Sigmoid colon (tissue), 7 donors: Measurements from ENCODE around the gene RPL35. TPM values are rescaled to one million over a fixed set of nuclear protein-coding genes. Genes with fewer than 3 reads are reported as not detected.

ENCODE experiments used
- DNase-seq: peaks from one replicate; pipeline ENCODE4 v3.0.0-alpha.2; 2019
- H3K27ac ChIP-seq, 4 donors: fragments of 200-600 bp; sonication (generic); one replicate each; pipeline ENCODE4 v1.5.1; 2016 to 2019; ENCODE audit warnings: mild to moderate bottlenecking in 1 of 4
- H3K27me3 ChIP-seq, 3 donors: fragments of 200-600 bp; sonication (generic); one replicate each; pipeline ENCODE4 v1.5.1; 2019; ENCODE audit warnings: mild to moderate bottlenecking in 1 of 3
- H3K36me3 ChIP-seq, 4 donors: fragments of 200-600 bp; sonication (generic); one replicate each; pipeline ENCODE4 v1.5.1; 2016 to 2019
- H3K4me1 ChIP-seq, 4 donors: fragments of 200-600 bp; sonication (generic); one replicate each; pipeline ENCODE4 v1.5.1; 2017 to 2019
- H3K4me3 ChIP-seq, 4 donors: fragments of 200-600 bp; sonication (generic); one replicate each; pipeline ENCODE4 v1.5.1; 2017 to 2019; ENCODE audit warnings: mild to moderate bottlenecking in 2 of 4, moderate library complexity in 1 of 4
- H3K9me3 ChIP-seq, 4 donors: fragments of 200-600 bp in 3 of 4; sonication (generic) in 3 of 4; one replicate each; pipeline versions ENCODE4 v1.5.1 to v1.6.1; 2013 to 2019
- CTCF ChIP-seq, 4 experiments: fragments of 450-650 bp in 3 of 4; fragments of 200-600 bp in 1 of 4; IDR thresholded peaks; one replicate each; pipeline ENCODE4 v1.5.1; 2016 to 2019; ENCODE audit warnings: antibody characterized with exemption in 4 of 4, mild to moderate bottlenecking in 3 of 4, moderate library complexity in 2 of 4
- EP300 ChIP-seq, 4 donors: sonication (generic); formaldehyde crosslinking; IDR thresholded peaks; one replicate each; pipeline ENCODE4 v1.6.1; 2017; ENCODE audit warnings: antibody characterized with exemption in 4 of 4
- POLR2A ChIP-seq, 2 donors: fragments of 450-650 bp; IDR thresholded peaks; one replicate each; pipeline ENCODE4 v1.6.1; 2016; ENCODE audit warnings: antibody characterized with exemption in 2 of 2, mild to moderate bottlenecking in 2 of 2, moderate library complexity in 2 of 2
- POLR2AphosphoS5 ChIP-seq, 4 donors: sonication (generic); formaldehyde crosslinking; IDR thresholded peaks; one replicate each; pipeline ENCODE4 v1.6.1; 2017; ENCODE audit warnings: antibody characterized with exemption in 4 of 4
- WGBS, 2 donors: extraction: QIAGEN DNeasy Blood & Tissue Kit; methylation state at CpG; one replicate each; pipeline ENCODE4 v1.1.7; 2013; 5-methylcytosine and 5-hydroxymethylcytosine counted together
- intact Hi-C: fragments of 100-400 bp; cut with DNase I; formaldehyde crosslinking; loops from one replicate; pipeline ENCODE4 v1.15.1; 2023
- polyA plus RNA-seq, 3 donors: library from polyadenylated mRNA; stranded (reverse); fragments of 200-250 nt; gene quantifications; one replicate each; pipeline ENCODE4 v1.2.3, GENCODE V29; 2013
- total RNA-seq, 4 donors: library from RNA; depleted of rRNA; stranded (reverse); fragments of >200 nt; gene quantifications; one replicate each; pipeline ENCODE4 v1.1.0, GENCODE V29; 2016
- donor health status: healthy with polysubstance abuse.
- donor health status: Bipolar disorder and iron deficiency.
- donor health status: healthy.

Gene RPL35
- total and polyA plus RNA-seq, 7 donors = 1,773 to 4,971 (median 3,683) TPM

GRCh38 chr9:124879226-124879625 lies 17.5 kb upstream of the RPL35 start:
- Histone ChIP-seq H3K27ac (peak overlapping the region in 3 of 4 donors; percentile 12 to 49 (median 25)), H3K9me3 (no peaks in the 10 kb centered on the region), H3K4me1 (no peaks in the 10 kb centered on the region), H3K4me3 (no peak overlapping the region), H3K27me3 (no peaks in the 10 kb centered on the region), H3K36me3 (peaks cover 18 to 86% (median 47%) of the 10 kb centered on the region in 4 donors)
- no peak for DNase-seq
- TF ChIP-seq POLR2AphosphoS5 (IDR thresholded peaks at IDR 0.05) (peak in 1 of 4 donors; percentile 44), POLR2A (IDR thresholded peaks at IDR 0.05) (no peak)
- WGBS, 2 donors = 75 to 81% methylated on average over 10 of the region's 10 CpGs
- intact Hi-C loops = no loop called here

- whole genome bisulfite sequencing, 2 donors = 89 to 92% methylated on average over 6 of the region's 6 CpGs
- TF ChIP-seq POLR2A (IDR thresholded peaks at IDR 0.05) (no peak), EP300 (IDR thresholded peaks at IDR 0.05) (no peak), POLR2AphosphoS5 (IDR thresholded peaks at IDR 0.05) (no peak), CTCF (IDR thresholded peaks at IDR 0.05) (no peak)
- DNase-seq = no peak
- H3K27ac ChIP-seq = peak overlapping the region in 2 of 4 donors; percentile 34 to 49
- no peaks in the 10 kb centered on the region for H3K9me3 ChIP-seq
- H3K36me3 ChIP-seq = peaks cover 18 to 91% (median 48%) of the 10 kb centered on the region in 4 donors
- H3K4me1 ChIP-seq = peaks cover 0 to 5% (median 3%) of the 10 kb centered on the region in 4 donors
- no peak overlapping the region for H3K4me3 ChIP-seq
- intact Hi-C loops = no loop called here
- H3K27me3 ChIP-seq = no peaks in the 10 kb centered on the region
Observed at GRCh38 chr9:124878518-124878917, 16.8 kb upstream of the RPL35 start.

GRCh38 chr9:124878021-124878420 lies 16.3 kb upstream of the RPL35 start:
- 82 to 91% methylated on average over 1 of the region's 1 CpG for WGBS, 2 donors
- peak overlapping the region in 1 of 4 donors; percentile 34 for H3K27ac ChIP-seq
- intact Hi-C loops = no loop called here
- peaks cover 0 to 10% (median 8%) of the 10 kb centered on the region in 4 donors for H3K4me1 ChIP-seq
- H3K9me3 ChIP-seq = no peaks in the 10 kb centered on the region
- H3K4me3 ChIP-seq = no peak overlapping the region
- H3K27me3 ChIP-seq = no peaks in the 10 kb centered on the region
- peaks cover 18 to 94% (median 51%) of the 10 kb centered on the region in 4 donors for H3K36me3 ChIP-seq
- no peak for TF ChIP-seq POLR2AphosphoS5 (IDR thresholded peaks at IDR 0.05)
- no peak for TF ChIP-seq CTCF (IDR thresholded peaks at IDR 0.05)
- no peak for TF ChIP-seq EP300 (IDR thresholded peaks at IDR 0.05)
- TF ChIP-seq POLR2A (IDR thresholded peaks at IDR 0.05) = no peak
- no peak for DNase-seq

- intact Hi-C loops = no loop called here
- no peak overlapping the region for H3K27ac ChIP-seq
- peaks cover 0 to 18% (median 16%) of the 10 kb centered on the region in 4 donors for H3K4me1 ChIP-seq
- H3K9me3 ChIP-seq = no peaks in the 10 kb centered on the region
- DNase-seq = no peak
- 86 to 89% methylated on average over 14 of the region's 14 CpGs for WGBS, 2 donors
- TF ChIP-seq POLR2A (IDR thresholded peaks at IDR 0.05) (no peak), POLR2AphosphoS5 (IDR thresholded peaks at IDR 0.05) (no peak), EP300 (IDR thresholded peaks at IDR 0.05) (no peak), CTCF (IDR thresholded peaks at IDR 0.05) (no peak)
- peaks cover 18 to 88% (median 45%) of the 10 kb centered on the region in 4 donors for H3K36me3 ChIP-seq
- no peak overlapping the region for H3K4me3 ChIP-seq
- H3K27me3 ChIP-seq = no peaks in the 10 kb centered on the region
Observed at GRCh38 chr9:124877021-124877782, 15.4 kb upstream of the RPL35 start.

GRCh38 chr9:124875501-124875900 lies 13.7 kb upstream of the RPL35 start:
- Histone ChIP-seq H3K9me3 (no peaks in the 10 kb centered on the region), H3K4me3 (no peak overlapping the region), H3K27ac (no peak overlapping the region), H3K27me3 (no peaks in the 10 kb centered on the region), H3K36me3 (peaks cover 18 to 71% (median 32%) of the 10 kb centered on the region in 4 donors), H3K4me1 (peaks cover 0 to 35% (median 31%) of the 10 kb centered on the region in 4 donors)
- DNase-seq = no peak
- intact Hi-C loops = no loop called here
- 93 to 97% methylated on average over 6 of the region's 6 CpGs for WGBS, 2 donors
- no peak for TF ChIP-seq POLR2AphosphoS5 (IDR thresholded peaks at IDR 0.05)
- no peak for TF ChIP-seq POLR2A (IDR thresholded peaks at IDR 0.05)
- no peak for TF ChIP-seq EP300 (IDR thresholded peaks at IDR 0.05)
- TF ChIP-seq CTCF (IDR thresholded peaks at IDR 0.05) = no peak
